Loucy (cell line): ENCODE results near the gene DTNB.

Experiments used
- EZH2phosphoT487 ChIP-seq: fragments of 200-600 bp; IDR thresholded peaks from 2 replicates; pipeline ENCODE4 v1.6.1; 2018; ENCODE audit warnings: antibody characterized with exemption, mild to moderate bottlenecking, moderate library complexity, borderline replicate concordance
- TF ChIP-seq, protein P1 (sequence below): fragments of 200-600 bp; sonication (generic); conservative IDR thresholded peaks from 2 replicates; pipeline ENCODE4 v1.5.1; 2014; ENCODE audit warnings: mild to moderate bottlenecking, antibody characterized with exemption, low read length

DNA sequence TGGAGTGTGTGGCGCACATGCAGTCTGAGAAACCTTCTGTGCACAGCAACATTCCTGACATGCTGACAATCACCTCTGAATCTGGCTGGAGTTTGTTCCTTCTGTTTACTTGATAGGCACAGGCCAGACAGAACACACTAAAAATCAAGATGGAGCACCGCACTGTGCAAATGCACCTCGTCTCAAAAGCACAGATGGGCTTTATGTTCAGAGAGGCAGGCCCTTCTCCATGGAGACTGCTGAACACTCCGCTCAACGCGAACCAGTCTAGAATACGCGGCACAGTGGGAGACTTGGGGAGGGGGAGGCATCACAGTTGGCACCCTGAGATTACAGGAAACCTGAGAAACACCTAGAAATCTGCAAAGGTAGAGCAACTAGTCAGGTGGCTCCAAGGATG lies 273.2 kb downstream of the DTNB start:
- TF ChIP-seq, protein P1, sequence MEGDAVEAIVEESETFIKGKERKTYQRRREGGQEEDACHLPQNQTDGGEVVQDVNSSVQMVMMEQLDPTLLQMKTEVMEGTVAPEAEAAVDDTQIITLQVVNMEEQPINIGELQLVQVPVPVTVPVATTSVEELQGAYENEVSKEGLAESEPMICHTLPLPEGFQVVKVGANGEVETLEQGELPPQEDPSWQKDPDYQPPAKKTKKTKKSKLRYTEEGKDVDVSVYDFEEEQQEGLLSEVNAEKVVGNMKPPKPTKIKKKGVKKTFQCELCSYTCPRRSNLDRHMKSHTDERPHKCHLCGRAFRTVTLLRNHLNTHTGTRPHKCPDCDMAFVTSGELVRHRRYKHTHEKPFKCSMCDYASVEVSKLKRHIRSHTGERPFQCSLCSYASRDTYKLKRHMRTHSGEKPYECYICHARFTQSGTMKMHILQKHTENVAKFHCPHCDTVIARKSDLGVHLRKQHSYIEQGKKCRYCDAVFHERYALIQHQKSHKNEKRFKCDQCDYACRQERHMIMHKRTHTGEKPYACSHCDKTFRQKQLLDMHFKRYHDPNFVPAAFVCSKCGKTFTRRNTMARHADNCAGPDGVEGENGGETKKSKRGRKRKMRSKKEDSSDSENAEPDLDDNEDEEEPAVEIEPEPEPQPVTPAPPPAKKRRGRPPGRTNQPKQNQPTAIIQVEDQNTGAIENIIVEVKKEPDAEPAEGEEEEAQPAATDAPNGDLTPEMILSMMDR: no peak
- no peak for TF ChIP-seq EZH2phosphoT487
